ENCODE data around the gene RAET1E.
"Not testable (repeated sequence)": the region's sequence is repeated elsewhere in the genome, so short reads cannot be mapped to it uniquely, and the experiment has no call there.

RAET1E gene

GRCh38 chr6:149912680-149913079 is 14.8 kb upstream of the RAET1E start:
- not testable (repeated sequence) for H3K23ac ChIP-seq (ENCODE audit: low read depth, low read length, poor library complexity); H3K9ac ChIP-seq (ENCODE audit: low read depth, low read length, poor library complexity); H3K79me1 ChIP-seq (ENCODE audit: low read depth, low read length); H4K91ac ChIP-seq (ENCODE audit: low read depth, low read length, poor library complexity); H3K4me1 ChIP-seq (ENCODE audit: control insufficient read depth in 2 of 2, insufficient read depth in 1 of 2, low read depth in 1 of 2, low read length in 2 of 2); H2BK5ac ChIP-seq (ENCODE audit: low read length); H2BK15ac ChIP-seq (ENCODE audit: low read length); DNase-seq (ENCODE audit: low spot score); H3K4ac ChIP-seq (ENCODE audit: low read length); H3K18ac ChIP-seq (ENCODE audit: low read length); H3K36me3 ChIP-seq (replicated peaks in 1 of 2; ENCODE audit: control insufficient read depth in 2 of 2, insufficient read depth in 2 of 2, low read length in 2 of 2); H3K9me3 ChIP-seq (replicated peaks in 1 of 2; ENCODE audit: control insufficient read depth in 2 of 2, insufficient read depth in 1 of 2, low read depth in 1 of 2, low read length in 2 of 2); H4K8ac ChIP-seq (ENCODE audit: low read depth, low read length); H2AK5ac ChIP-seq (ENCODE audit: low read depth, low read length); H2BK12ac ChIP-seq (ENCODE audit: low read length); H3K4me2 ChIP-seq (ENCODE audit: insufficient read depth, low read length, poor library complexity, severe bottlenecking); H3K4me3 ChIP-seq (ENCODE audit: low read length in 2 of 2); H3K27ac ChIP-seq (replicated peaks; ENCODE audit: low read length); H3K14ac ChIP-seq (ENCODE audit: low read length); H2BK120ac ChIP-seq (ENCODE audit: low read depth, low read length); H2AFZ ChIP-seq (ENCODE audit: low read length)
- H3K27me3 ChIP-seq (ENCODE audit: control insufficient read depth in 3 of 3, insufficient read depth in 3 of 3, low read depth in 1 of 3, low read length in 3 of 3) = peaks cover 0 to 12% (median 0%) of the 10 kb centered on the region in 3 experiments
- WGBS, 2 donors (ENCODE audit: extremely low coverage in 2 of 2, insufficient read length in 2 of 2, insufficient replicate concordance in 1 of 2) = no CpG with 5 or more reads among the region's 3 CpGs

- no CpG with 5 or more reads among the region's 23 CpGs for WGBS, 2 donors (ENCODE audit: extremely low coverage in 2 of 2, insufficient read length in 2 of 2, insufficient replicate concordance in 1 of 2)
- Histone ChIP-seq H3K4me1 (ENCODE audit: control insufficient read depth in 2 of 2, insufficient read depth in 1 of 2, low read depth in 1 of 2, low read length in 2 of 2) (no peaks in the 10 kb centered on the region), H2BK15ac (ENCODE audit: low read length) (no peak overlapping the region), H2BK120ac (ENCODE audit: low read depth, low read length) (no peak overlapping the region), H2BK12ac (ENCODE audit: low read length) (no peak overlapping the region), H3K27me3 (ENCODE audit: control insufficient read depth in 3 of 3, insufficient read depth in 3 of 3, low read depth in 1 of 3, low read length in 3 of 3) (peaks cover 0 to 11% (median 0%) of the 10 kb centered on the region in 3 experiments), H3K27ac (replicated peaks; ENCODE audit: low read length) (no peak overlapping the region), H3K4ac (ENCODE audit: low read length) (no peak overlapping the region), H3K18ac (ENCODE audit: low read length) (no peak overlapping the region), H3K79me1 (ENCODE audit: low read depth, low read length) (peaks cover 3% of the 10 kb centered on the region), H2AK5ac (ENCODE audit: low read depth, low read length) (no peak overlapping the region), H3K9ac (ENCODE audit: low read depth, low read length, poor library complexity) (no peak overlapping the region), H2BK5ac (ENCODE audit: low read length) (no peak overlapping the region), H3K4me2 (ENCODE audit: insufficient read depth, low read length, poor library complexity, severe bottlenecking) (no peak overlapping the region), H4K8ac (ENCODE audit: low read depth, low read length) (no peak overlapping the region), H2AFZ (ENCODE audit: low read length) (no peak overlapping the region), H3K4me3 (ENCODE audit: low read length in 2 of 2) (no peak overlapping the region), H4K91ac (ENCODE audit: low read depth, low read length, poor library complexity) (no peak overlapping the region), H3K9me3 (replicated peaks in 1 of 2; ENCODE audit: control insufficient read depth in 2 of 2, insufficient read depth in 1 of 2, low read depth in 1 of 2, low read length in 2 of 2) (peaks cover 0 to 8% of the 10 kb centered on the region in 2 donors), H3K23ac (ENCODE audit: low read depth, low read length, poor library complexity) (no peak overlapping the region), H3K36me3 (replicated peaks in 1 of 2; ENCODE audit: control insufficient read depth in 2 of 2, insufficient read depth in 2 of 2, low read length in 2 of 2) (no peaks in the 10 kb centered on the region), H3K14ac (ENCODE audit: low read length) (no peak overlapping the region)
- no peak for DNase-seq (ENCODE audit: low spot score)
These were observed 12.8 kb upstream of the RAET1E start for GRCh38 chr6:149910721-149911151.

GRCh38 chr6:149909701-149910470 is 12.0 kb upstream of the RAET1E start:
- WGBS, 2 donors (ENCODE audit: extremely low coverage in 2 of 2, insufficient read length in 2 of 2, insufficient replicate concordance in 1 of 2) = no CpG with 5 or more reads among the region's 9 CpGs
- Histone ChIP-seq H4K91ac (ENCODE audit: low read depth, low read length, poor library complexity) (no peak overlapping the region), H4K8ac (ENCODE audit: low read depth, low read length) (no peak overlapping the region), H3K79me1 (ENCODE audit: low read depth, low read length) (peaks cover 3% of the 10 kb centered on the region), H3K36me3 (replicated peaks in 1 of 2; ENCODE audit: control insufficient read depth in 2 of 2, insufficient read depth in 2 of 2, low read length in 2 of 2) (no peaks in the 10 kb centered on the region), H2BK12ac (ENCODE audit: low read length) (no peak overlapping the region), H2BK120ac (ENCODE audit: low read depth, low read length) (no peak overlapping the region), H2AFZ (ENCODE audit: low read length) (no peak overlapping the region), H3K9ac (ENCODE audit: low read depth, low read length, poor library complexity) (no peak overlapping the region), H2BK5ac (ENCODE audit: low read length) (peak overlapping the region; percentile 24), H3K27ac (replicated peaks; ENCODE audit: low read length) (no peak overlapping the region), H2BK15ac (ENCODE audit: low read length) (no peak overlapping the region), H3K27me3 (ENCODE audit: control insufficient read depth in 3 of 3, insufficient read depth in 3 of 3, low read depth in 1 of 3, low read length in 3 of 3) (peaks cover 0 to 14% (median 0%) of the 10 kb centered on the region in 3 experiments), H3K14ac (ENCODE audit: low read length) (peak overlapping the region; percentile 21), H3K9me3 (replicated peaks in 1 of 2; ENCODE audit: control insufficient read depth in 2 of 2, insufficient read depth in 1 of 2, low read depth in 1 of 2, low read length in 2 of 2) (peaks cover 0 to 8% of the 10 kb centered on the region in 2 donors), H3K4ac (ENCODE audit: low read length) (no peak overlapping the region), H2AK5ac (ENCODE audit: low read depth, low read length) (no peak overlapping the region), H3K4me3 (ENCODE audit: low read length in 2 of 2) (no peak overlapping the region), H3K23ac (ENCODE audit: low read depth, low read length, poor library complexity) (no peak overlapping the region), H3K18ac (ENCODE audit: low read length) (no peak overlapping the region), H3K4me1 (ENCODE audit: control insufficient read depth in 2 of 2, insufficient read depth in 1 of 2, low read depth in 1 of 2, low read length in 2 of 2) (no peaks in the 10 kb centered on the region), H3K4me2 (ENCODE audit: insufficient read depth, low read length, poor library complexity, severe bottlenecking) (no peak overlapping the region)
- no peak for DNase-seq (ENCODE audit: low spot score)

- not testable (repeated sequence) for H2AFZ ChIP-seq (ENCODE audit: low read length); H3K9me3 ChIP-seq (replicated peaks in 1 of 2; ENCODE audit: control insufficient read depth in 2 of 2, insufficient read depth in 1 of 2, low read depth in 1 of 2, low read length in 2 of 2); H3K4ac ChIP-seq (ENCODE audit: low read length); H3K79me1 ChIP-seq (ENCODE audit: low read depth, low read length); H3K18ac ChIP-seq (ENCODE audit: low read length); H4K91ac ChIP-seq (ENCODE audit: low read depth, low read length, poor library complexity); H3K4me1 ChIP-seq (ENCODE audit: control insufficient read depth in 2 of 2, insufficient read depth in 1 of 2, low read depth in 1 of 2, low read length in 2 of 2); H2BK12ac ChIP-seq (ENCODE audit: low read length); H3K14ac ChIP-seq (ENCODE audit: low read length); H3K36me3 ChIP-seq (replicated peaks in 1 of 2; ENCODE audit: control insufficient read depth in 2 of 2, insufficient read depth in 2 of 2, low read length in 2 of 2); H2BK120ac ChIP-seq (ENCODE audit: low read depth, low read length); H3K4me3 ChIP-seq (ENCODE audit: low read length in 2 of 2); H3K4me2 ChIP-seq (ENCODE audit: insufficient read depth, low read length, poor library complexity, severe bottlenecking); DNase-seq (ENCODE audit: low spot score); H2BK15ac ChIP-seq (ENCODE audit: low read length); H3K9ac ChIP-seq (ENCODE audit: low read depth, low read length, poor library complexity); H2AK5ac ChIP-seq (ENCODE audit: low read depth, low read length); H3K27ac ChIP-seq (replicated peaks; ENCODE audit: low read length); H3K23ac ChIP-seq (ENCODE audit: low read depth, low read length, poor library complexity); H2BK5ac ChIP-seq (ENCODE audit: low read length); H4K8ac ChIP-seq (ENCODE audit: low read depth, low read length)
- no CpG with 5 or more reads among the region's 4 CpGs for WGBS, 2 donors (ENCODE audit: extremely low coverage in 2 of 2, insufficient read length in 2 of 2, insufficient replicate concordance in 1 of 2)
- H3K27me3 ChIP-seq (ENCODE audit: control insufficient read depth in 3 of 3, insufficient read depth in 3 of 3, low read depth in 1 of 3, low read length in 3 of 3) = peaks cover 0 to 16% (median 0%) of the 10 kb centered on the region in 3 experiments
These were observed 10.6 kb upstream of the RAET1E start for GRCh38 chr6:149908480-149908879.
